SK-N-SH (cell line): ENCODE data around the gene IWS1. TPM values are rescaled to one million over a fixed set of nuclear protein-coding genes. Genes with fewer than 3 reads are reported as not detected.

Experiments
- CTCF ChIA-PET: fragments of 300-600, 350-600 bp; formaldehyde crosslinking; extraction: SDS; loops from one replicate; lab custom pipeline; 2021; lab: Yijun Ruan, JAX
- POLR2A ChIA-PET: fragments of 350-600 bp; sonication (Branson Sonifier 250); formaldehyde crosslinking; extraction: SDS; loops from one replicate; lab custom pipeline; 2020; ENCODE audit warnings: antibody characterized with exemption, inconsistent platforms; lab: Yijun Ruan, JAX
- DNase-seq: peaks from one replicate; pipeline ENCODE4 v3.0.0; 2012
- H2AFZ ChIP-seq: fragments of 200-600 bp; sonication (generic); 2 replicates; pipeline ENCODE4 v1.8.1; 2016; ENCODE audit warnings: antibody characterized with exemption, mild to moderate bottlenecking, low read depth
- H3F3A ChIP-seq: fragments of 200-600 bp; sonication (generic); replicated peaks from 2 replicates; pipeline ENCODE3; 2016; ENCODE audit warnings: antibody characterized with exemption, mild to moderate bottlenecking; ENCODE audit not compliant: insufficient read depth
- H3K27ac ChIP-seq, 2 experiments: fragments of 200-500 bp in 1 of 2; fragments of 200-600 bp in 1 of 2; sonication (Bioruptor generic) in 1 of 2; sonication (generic), shearing (Covaris generic) in 1 of 2; 2 replicates each; pipeline versions ENCODE4 v1.5.1 to v1.6.1; 2014 to 2016; ENCODE audit warnings: low read depth in 2 of 2, inconsistent platforms in 1 of 2, low read length in 1 of 2, mild to moderate bottlenecking in 1 of 2, mixed read lengths in 1 of 2
- H3K27me3 ChIP-seq: fragments of 200-600 bp; sonication (generic), shearing (Covaris generic); 2 replicates; pipeline ENCODE4 v1.6.1; 2016; ENCODE audit warnings: mixed run types; ENCODE audit not compliant: insufficient read depth
- H3K36me3 ChIP-seq, 2 experiments: fragments of 200-500 bp in 1 of 2; fragments of 200-600 bp in 1 of 2; sonication (Bioruptor generic) in 1 of 2; sonication (generic) in 1 of 2; replicated peaks in 1 of 2; 2 replicates each; pipeline versions ENCODE3 to v1.5.1; 2014 to 2016; ENCODE audit warnings: low read length in 1 of 2, mild to moderate bottlenecking in 1 of 2; ENCODE audit not compliant: insufficient read depth in 2 of 2, control insufficient read depth in 1 of 2
- H3K4me1 ChIP-seq, 2 experiments: fragments of 200-500 bp in 1 of 2; fragments of 200-600 bp in 1 of 2; sonication (Bioruptor generic) in 1 of 2; sonication (generic), shearing (Covaris generic) in 1 of 2; 2 replicates each; pipeline versions ENCODE4 v1.5.1 to v1.6.1; 2014 to 2016; ENCODE audit warnings: low read depth in 1 of 2, low read length in 1 of 2, mixed run types in 1 of 2; ENCODE audit not compliant: insufficient read depth in 2 of 2, control insufficient read depth in 1 of 2
- H3K4me2 ChIP-seq: fragments of 200-600 bp; sonication (generic), shearing (Covaris generic); 2 replicates; pipeline ENCODE4 v1.6.1; 2017; ENCODE audit warnings: mixed run types
- H3K4me3 ChIP-seq, 2 experiments: fragments of 200-500 bp in 1 of 2; fragments of 200-600 bp in 1 of 2; sonication (Bioruptor generic) in 1 of 2; sonication (generic), shearing (Covaris generic) in 1 of 2; 2 replicates each; pipeline versions ENCODE4 v1.5.1 to v1.8.1; 2014 to 2016; ENCODE audit warnings: low read depth in 2 of 2, inconsistent platforms in 1 of 2, low read length in 1 of 2, mild to moderate bottlenecking in 1 of 2, mixed read lengths in 1 of 2, moderate library complexity in 1 of 2
- H3K79me2 ChIP-seq: fragments of 200-600 bp; sonication (generic); 2 replicates; pipeline ENCODE4 v1.8.1; 2017; ENCODE audit warnings: mild to moderate bottlenecking; ENCODE audit not compliant: insufficient read depth
- H3K9ac ChIP-seq: fragments of 200-600 bp; sonication (generic); 2 replicates; pipeline ENCODE4 v1.6.1; 2017; ENCODE audit warnings: mixed run types
- H3K9me2 ChIP-seq: fragments of 200-600 bp; sonication (generic); 2 replicates; pipeline ENCODE4 v1.6.1; 2017; ENCODE audit warnings: mixed run types
- H3K9me3 ChIP-seq: fragments of 200-600 bp; sonication (generic); 2 replicates; pipeline ENCODE4 v1.6.1; 2017; ENCODE audit warnings: mixed run types, mild to moderate bottlenecking, moderate library complexity
- H4K20me1 ChIP-seq: fragments of 200-600 bp; sonication (generic); 2 replicates; pipeline ENCODE4 v1.6.1; 2017; ENCODE audit warnings: mild to moderate bottlenecking, mixed run types; ENCODE audit not compliant: insufficient read depth
- ELF1 ChIP-seq: IDR thresholded peaks from 2 replicates; pipeline ENCODE4 v1.4.0; 2012
- EP300 ChIP-seq, 2 experiments: IDR thresholded peaks; 2 replicates each; pipeline versions ENCODE4 v1.4.0 to v1.6.1; 2012; ENCODE audit warnings: borderline replicate concordance in 1 of 2, low read depth in 1 of 2, low read length in 1 of 2
- EZH2phosphoT487 ChIP-seq: fragments of 200-600 bp; sonication (generic); IDR thresholded peaks from 2 replicates; pipeline ENCODE4 v1.6.1; 2017; ENCODE audit warnings: low read depth, mixed run types, mild to moderate bottlenecking, antibody characterized with exemption, moderate library complexity, borderline replicate concordance
- FOSL2 ChIP-seq: IDR thresholded peaks from 2 replicates; pipeline ENCODE4 v1.4.0; 2012; ENCODE audit warnings: low read depth, mild to moderate bottlenecking, moderate library complexity, borderline replicate concordance
- FOXJ3 ChIP-seq: sonication (generic); formaldehyde crosslinking; IDR thresholded peaks from 2 replicates; pipeline ENCODE4 v1.5.1; 2020; ENCODE audit warnings: mild to moderate bottlenecking, missing genetic modification reagents
- GABPA ChIP-seq: IDR thresholded peaks from 2 replicates; pipeline ENCODE4 v1.4.0; 2012; ENCODE audit warnings: low read depth, mild to moderate bottlenecking
- IRF3 ChIP-seq: fragments of 150-350 bp; IDR thresholded peaks from 2 replicates; pipeline ENCODE4 v1.6.1; 2016; ENCODE audit warnings: mild to moderate bottlenecking, low read depth, low read length
- RCOR1 ChIP-seq: fragments of 150-350 bp; IDR thresholded peaks from 2 replicates; pipeline ENCODE4 v1.6.1; 2017; ENCODE audit warnings: antibody characterized with exemption, low read length
- TAF1 ChIP-seq: IDR thresholded peaks from 2 replicates; pipeline ENCODE4 v1.6.1; 2012; ENCODE audit warnings: low read depth, mild to moderate bottlenecking, low read length, moderate library complexity, borderline replicate concordance
- TEAD4 ChIP-seq: IDR thresholded peaks from 2 replicates; pipeline ENCODE4 v1.4.0; 2012; ENCODE audit warnings: mild to moderate bottlenecking, borderline replicate concordance; ENCODE audit not compliant: insufficient read depth
- USF1 ChIP-seq: IDR thresholded peaks from 2 replicates; pipeline ENCODE4 v1.4.0; 2012; ENCODE audit warnings: low read depth, borderline replicate concordance
- WGBS: methylation state at CpG from one replicate; pipeline ENCODE4 v1.1.6; 2017; ENCODE audit warnings: low lambda C conversion rate; 5-methylcytosine and 5-hydroxymethylcytosine counted together
- polyA plus RNA-seq, 3 experiments: library from polyadenylated mRNA; depleted of rRNA; stranded (reverse); fragments of >200 nt; gene quantifications; 2 replicates each; pipeline ENCODE4 v1.2.3, GENCODE V29; 2012
- TF ChIP-seq, protein P1 (sequence below): fragments of 150-350 bp; IDR thresholded peaks from 2 replicates; pipeline ENCODE4 v1.6.1; 2017; ENCODE audit warnings: antibody characterized with exemption, low read length, low read depth, borderline replicate concordance

IWS1 gene
- polyA plus RNA-seq, 1 of the 3 experiments (the other 2 are of a cell fraction) = 24.6 TPM

- ChIA-PET CTCF (no interaction called here), POLR2A (no interaction called here)
- Histone ChIP-seq H3K9me3 (no peaks in the 10 kb centered on the region), H3K27me3 (peaks cover 26% of the 10 kb centered on the region; the same call in 1 of the 2 replicates), H3K4me2 (no peak overlapping the region), H4K20me1 (no peaks in the 10 kb centered on the region), H3K4me1 (no peaks in the 10 kb centered on the region; a peak in 1 of 4 replicates), H3K27ac (no peak overlapping the region), H3K4me3 (no peak overlapping the region), H3K79me2 (no peaks in the 10 kb centered on the region), H3F3A (no peaks in the 10 kb centered on the region), H2AFZ (no peak overlapping the region), H3K9me2 (no peaks in the 10 kb centered on the region), H3K9ac (no peak overlapping the region), H3K36me3 (no peaks in the 10 kb centered on the region)
- 58% methylated on average over 5 of the region's 6 CpGs for WGBS
- no peak for DNase-seq
- TF ChIP-seq FOXJ3 (CRISPR knock-in tag) (no peak), EP300 (IDR thresholded peaks at IDR 0.05; ENCODE audit: borderline replicate concordance in 1 of 2, low read depth in 1 of 2, low read length in 1 of 2) (no peak), ELF1 (no peak)
These were observed 9.6 kb upstream of the IWS1 start for GRCh38 chr2:127535918-127536317.

GRCh38 chr2:127535422-127535901, 9.2 kb upstream of the IWS1 start, which contains the start of gene MYO7B:
TSS of gene MYO7B (plus strand) at chr2:127535683. CDS start at chr2:127559723, 24,040 bp downstream.
- Histone ChIP-seq H4K20me1 (no peaks in the 10 kb centered on the region), H3K27ac (no peak within 1 kb of the TSS), H3K9me3 (no peaks in the 10 kb centered on the region), H3K79me2 (no peaks in the 10 kb centered on the region), H3K9me2 (no peaks in the 10 kb centered on the region), H3K4me3 (no peak within 1 kb of the TSS)
- CTCF ChIA-PET = no interaction called here
- no peak for DNase-seq
- WGBS = 27% methylated on average over 9 of the region's 11 CpGs
- no peak for TF ChIP-seq GABPA
- no peak for TF ChIP-seq USF1
- TF ChIP-seq FOSL2 = no peak
- TF ChIP-seq, protein P1, sequence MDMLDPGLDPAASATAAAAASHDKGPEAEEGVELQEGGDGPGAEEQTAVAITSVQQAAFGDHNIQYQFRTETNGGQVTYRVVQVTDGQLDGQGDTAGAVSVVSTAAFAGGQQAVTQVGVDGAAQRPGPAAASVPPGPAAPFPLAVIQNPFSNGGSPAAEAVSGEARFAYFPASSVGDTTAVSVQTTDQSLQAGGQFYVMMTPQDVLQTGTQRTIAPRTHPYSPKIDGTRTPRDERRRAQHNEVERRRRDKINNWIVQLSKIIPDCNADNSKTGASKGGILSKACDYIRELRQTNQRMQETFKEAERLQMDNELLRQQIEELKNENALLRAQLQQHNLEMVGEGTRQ = no peak
- TF ChIP-seq TAF1 = no peak
- TF ChIP-seq EZH2phosphoT487 = no peak
- TF ChIP-seq TEAD4 = no peak
- TF ChIP-seq RCOR1 = no peak
- TF ChIP-seq EP300 (IDR thresholded peaks at IDR 0.05; ENCODE audit: borderline replicate concordance in 1 of 2, low read depth in 1 of 2, low read length in 1 of 2) = no peak
- no peak for TF ChIP-seq IRF3
- TF ChIP-seq, all 33 proteins: peak for 0
- H3F3A ChIP-seq = no peaks in the 10 kb centered on the region
- H3K4me2 ChIP-seq = no peak within 1 kb of the TSS
- POLR2A ChIA-PET = no interaction called here
- no peaks in the 10 kb centered on the region for H3K36me3 ChIP-seq
- peaks cover 26% of the 10 kb centered on the region; the same call in 1 of the 2 replicates for H3K27me3 ChIP-seq
- no peaks in the 10 kb centered on the region; a peak in 1 of 4 replicates for H3K4me1 ChIP-seq
- H2AFZ ChIP-seq = no peak within 1 kb of the TSS
- no peak within 1 kb of the TSS for H3K9ac ChIP-seq
